ENCODE results near the gene WDFY4.
"Not testable (repeated sequence)": the region's sequence is repeated elsewhere in the genome, so short reads cannot be mapped to it uniquely, and the experiment has no call there.

The WDFY4 gene

GRCh38 chr10:48684792-48685623, at the start of gene WDFY4:
WDFY4 (plus strand) TSS chr10:48684873; CDS start chr10:48709733, 24,860 bp downstream.
- DNase-seq (ENCODE audit: low read depth, low spot score) = no peak
- H3K27ac ChIP-seq = no peak within 1 kb of the TSS

GRCh38 chr10:48634984-48635557, 49.6 kb upstream of the WDFY4 start:
- no peak for DNase-seq (ENCODE audit: low read depth, low spot score)
- no peak overlapping the region for H3K27ac ChIP-seq

GRCh38 chr10:48636231-48636630, 48.4 kb upstream of the WDFY4 start:
- DNase-seq (ENCODE audit: low read depth, low spot score) = no peak
- H3K27ac ChIP-seq = no peak overlapping the region

- no peak for DNase-seq (ENCODE audit: low read depth, low spot score)
- H3K27ac ChIP-seq = no peak overlapping the region
These were observed 47.8 kb upstream of the WDFY4 start for GRCh38 chr10:48636901-48637300.

GRCh38 chr10:48638158-48638557, 46.5 kb upstream of the WDFY4 start:
- H3K27ac ChIP-seq = no peak overlapping the region
- no peak for DNase-seq (ENCODE audit: low read depth, low spot score)

- H3K27ac ChIP-seq = no peak overlapping the region
- no peak for DNase-seq (ENCODE audit: low read depth, low spot score)
These were observed 45.7 kb upstream of the WDFY4 start for GRCh38 chr10:48638739-48639527.

GRCh38 chr10:48639632-48640031, 45.0 kb upstream of the WDFY4 start:
- H3K27ac ChIP-seq = no peak overlapping the region

GRCh38 chr10:48640326-48640725, 44.3 kb upstream of the WDFY4 start:
- no peak overlapping the region for H3K27ac ChIP-seq
- no peak for DNase-seq (ENCODE audit: low read depth, low spot score)

More at GRCh38 chr10:48639632-48640031, 45.0 kb upstream of the WDFY4 start:
- no peak for DNase-seq (ENCODE audit: low read depth, low spot score)

- not testable (repeated sequence) for DNase-seq (ENCODE audit: low read depth, low spot score); H3K27ac ChIP-seq
These were observed 43.5 kb upstream of the WDFY4 start for GRCh38 chr10:48641099-48641690.

- H3K27ac ChIP-seq = no peak overlapping the region
- DNase-seq (ENCODE audit: low read depth, low spot score) = no peak
These were observed 39.1 kb upstream of the WDFY4 start for GRCh38 chr10:48645600-48645999.

GRCh38 chr10:48647073-48647472, 37.6 kb upstream of the WDFY4 start:
- not testable (repeated sequence) for DNase-seq (ENCODE audit: low read depth, low spot score); H3K27ac ChIP-seq

GRCh38 chr10:48648172-48648942, 36.3 kb upstream of the WDFY4 start:
- DNase-seq (ENCODE audit: low read depth, low spot score) = no peak

GRCh38 chr10:48649349-48649944, 35.2 kb upstream of the WDFY4 start:
- no peak for DNase-seq (ENCODE audit: low read depth, low spot score)
- no peak overlapping the region for H3K27ac ChIP-seq

More at GRCh38 chr10:48648172-48648942, 36.3 kb upstream of the WDFY4 start:
- H3K27ac ChIP-seq = no peak overlapping the region

- no peak overlapping the region for H3K27ac ChIP-seq
- no peak for DNase-seq (ENCODE audit: low read depth, low spot score)
These were observed 33.4 kb upstream of the WDFY4 start for GRCh38 chr10:48651293-48651692.

GRCh38 chr10:48651839-48652238, 32.8 kb upstream of the WDFY4 start:
- no peak overlapping the region for H3K27ac ChIP-seq
- DNase-seq (ENCODE audit: low read depth, low spot score) = no peak

GRCh38 chr10:48652344-48652743, 32.3 kb upstream of the WDFY4 start:
- no peak for DNase-seq (ENCODE audit: low read depth, low spot score)
- no peak overlapping the region for H3K27ac ChIP-seq

- DNase-seq (ENCODE audit: low read depth, low spot score) = no peak
- H3K27ac ChIP-seq = no peak overlapping the region
These were observed 31.3 kb upstream of the WDFY4 start for GRCh38 chr10:48653347-48653746.

GRCh38 chr10:48653944-48654698, 30.6 kb upstream of the WDFY4 start:
- no peak for DNase-seq (ENCODE audit: low read depth, low spot score)
- no peak overlapping the region for H3K27ac ChIP-seq

Data from epithelial cell of prostate (primary cell).